ENCODE results near the gene FERMT2. TPM values are rescaled to one million over a fixed set of nuclear protein-coding genes. Genes with fewer than 3 reads are reported as not detected.

The FERMT2 gene
- total and polyA plus RNA-seq, 4 donors, result 33.2 to 170 (median 66.6) TPM

DNA sequence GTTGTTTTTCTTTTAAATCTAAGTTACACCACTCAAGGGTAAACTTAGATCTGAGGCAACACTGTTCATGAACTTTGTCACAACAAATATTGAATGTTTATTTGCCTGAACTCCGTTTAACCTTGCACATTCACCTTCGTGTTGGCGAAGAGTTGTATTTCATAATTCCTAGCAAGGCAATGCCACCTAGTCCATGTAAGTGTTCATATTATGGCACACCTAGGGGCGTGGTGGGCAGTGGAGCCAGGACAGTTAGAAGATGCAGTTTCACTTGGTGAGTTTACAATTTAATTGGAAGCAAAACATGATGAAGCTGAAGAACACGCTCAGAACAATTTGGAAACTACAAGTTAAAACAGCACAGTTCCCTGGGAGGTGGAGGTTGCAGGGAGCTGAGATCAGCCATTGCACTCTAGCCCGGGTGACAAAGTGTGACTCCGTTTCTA lies 129.0 kb downstream of the FERMT2 start:
- ATAC-seq (ENCODE audit: insufficient read depth, low FRiP score) (no peak), DNase-seq (no peak)
- Histone ChIP-seq H3K27me3 (ENCODE audit: control insufficient read depth in 3 of 3, insufficient read depth in 3 of 3, low read length in 2 of 3) (no peaks in the 10 kb centered on the region), H3K9me3 (ENCODE audit: control insufficient read depth in 4 of 4, insufficient read depth in 3 of 4, low read length in 3 of 4) (no peaks in the 10 kb centered on the region), H3K27ac (ENCODE audit: low read depth in 1 of 2, low read length in 1 of 2) (no peak overlapping the region), H3K9ac (ENCODE audit: insufficient read depth in 1 of 2, low read length in 2 of 2) (no peak overlapping the region), H3K4me3 (no peak overlapping the region), H3K36me3 (ENCODE audit: control insufficient read depth in 4 of 4, insufficient read depth in 4 of 4, low read length in 4 of 4) (no peaks in the 10 kb centered on the region), H3K4me1 (ENCODE audit: control insufficient read depth in 5 of 5, insufficient read depth in 5 of 5, low read length in 5 of 5) (no peaks in the 10 kb centered on the region)
- 77 to 89% methylated on average over 7 of the region's 7 CpGs for WGBS, 2 donors
- TF ChIP-seq, protein P1, sequence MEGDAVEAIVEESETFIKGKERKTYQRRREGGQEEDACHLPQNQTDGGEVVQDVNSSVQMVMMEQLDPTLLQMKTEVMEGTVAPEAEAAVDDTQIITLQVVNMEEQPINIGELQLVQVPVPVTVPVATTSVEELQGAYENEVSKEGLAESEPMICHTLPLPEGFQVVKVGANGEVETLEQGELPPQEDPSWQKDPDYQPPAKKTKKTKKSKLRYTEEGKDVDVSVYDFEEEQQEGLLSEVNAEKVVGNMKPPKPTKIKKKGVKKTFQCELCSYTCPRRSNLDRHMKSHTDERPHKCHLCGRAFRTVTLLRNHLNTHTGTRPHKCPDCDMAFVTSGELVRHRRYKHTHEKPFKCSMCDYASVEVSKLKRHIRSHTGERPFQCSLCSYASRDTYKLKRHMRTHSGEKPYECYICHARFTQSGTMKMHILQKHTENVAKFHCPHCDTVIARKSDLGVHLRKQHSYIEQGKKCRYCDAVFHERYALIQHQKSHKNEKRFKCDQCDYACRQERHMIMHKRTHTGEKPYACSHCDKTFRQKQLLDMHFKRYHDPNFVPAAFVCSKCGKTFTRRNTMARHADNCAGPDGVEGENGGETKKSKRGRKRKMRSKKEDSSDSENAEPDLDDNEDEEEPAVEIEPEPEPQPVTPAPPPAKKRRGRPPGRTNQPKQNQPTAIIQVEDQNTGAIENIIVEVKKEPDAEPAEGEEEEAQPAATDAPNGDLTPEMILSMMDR (IDR thresholded peaks at IDR 0.05; ENCODE audit: control extremely low read depth, extremely low read depth), result no peak

DNA sequence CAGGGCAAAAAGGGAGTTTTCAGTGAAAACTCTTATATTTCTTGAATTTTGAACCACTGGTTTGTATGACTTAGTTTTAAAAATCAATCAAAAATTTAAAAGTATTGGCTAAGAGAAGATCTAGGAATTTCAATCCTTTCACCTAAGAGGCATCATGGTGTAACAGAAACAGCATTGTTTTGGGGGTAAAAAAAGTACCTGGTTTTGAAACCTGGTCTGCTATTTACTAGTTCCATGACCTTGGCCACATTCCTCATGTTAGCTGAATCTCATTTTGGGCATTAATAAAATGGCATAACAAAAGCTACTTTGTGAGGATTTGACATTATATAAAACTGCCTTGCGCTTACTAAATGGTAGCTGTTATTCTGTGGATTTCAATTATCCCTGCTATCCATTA lies 142.7 kb downstream of the FERMT2 start:
- TF ChIP-seq, protein P1 (IDR thresholded peaks at IDR 0.05; ENCODE audit: control extremely low read depth, extremely low read depth), result no peak
- 56 to 98% methylated on average over 1 of the region's 1 CpG for WGBS, 2 donors

More for the DNA sequence above, 142.7 kb downstream of the FERMT2 start:
- Histone ChIP-seq H3K4me1 (ENCODE audit: control insufficient read depth in 5 of 5, insufficient read depth in 5 of 5, low read length in 5 of 5) (no peaks in the 10 kb centered on the region), H3K9me3 (ENCODE audit: control insufficient read depth in 4 of 4, insufficient read depth in 3 of 4, low read length in 3 of 4) (no peaks in the 10 kb centered on the region), H3K27ac (ENCODE audit: low read depth in 1 of 2, low read length in 1 of 2) (no peak overlapping the region), H3K27me3 (ENCODE audit: control insufficient read depth in 3 of 3, insufficient read depth in 3 of 3, low read length in 2 of 3) (no peaks in the 10 kb centered on the region), H3K4me3 (no peak overlapping the region), H3K9ac (ENCODE audit: insufficient read depth in 1 of 2, low read length in 2 of 2) (no peak overlapping the region), H3K36me3 (ENCODE audit: control insufficient read depth in 4 of 4, insufficient read depth in 4 of 4, low read length in 4 of 4) (no peaks in the 10 kb centered on the region)
- ATAC-seq (ENCODE audit: insufficient read depth, low FRiP score), result no peak
- no peak for DNase-seq

Other genes with a start within 250 kb of the FERMT2 start
- gene PSMC6, start 243.8 kb downstream of the FERMT2 start, total RNA-seq, result 100 to 1,000 TPM in 1 of 2 donors, 10 to 100 TPM in 1; 69.5 to 165 TPM
- 10 to 100 TPM; 76.8 to 88.4 TPM for gene PSMC6, start 243.8 kb downstream of the FERMT2 start, polyA plus RNA-seq
- gene STYX, start 220.9 kb downstream of the FERMT2 start, total RNA-seq, result 10 to 100 TPM; 10.4 to 21.6 TPM
- gene STYX, start 220.9 kb downstream of the FERMT2 start, polyA plus RNA-seq, result 1 to 10 TPM; 3.9 to 4.0 TPM
- gene GNPNAT1, start 159.4 kb downstream of the FERMT2 start, total RNA-seq, result 10 to 100 TPM; 10.1 to 18.3 TPM
- gene GNPNAT1, start 159.4 kb downstream of the FERMT2 start, polyA plus RNA-seq, result 10 to 100 TPM in 1 of 2 donors, 1 to 10 TPM in 1; 7.2 to 14.5 TPM
- 10 to 100 TPM; 13.4 to 38.0 TPM for gene DDHD1, start 202.3 kb upstream of the FERMT2 start, total RNA-seq
- gene DDHD1, start 202.3 kb upstream of the FERMT2 start, polyA plus RNA-seq, result 1 to 10 TPM; 3.6 to 6.3 TPM